Skeletal muscle tissue (tissue), 4 donors: ENCODE data around the gene PGAP1. TPM values are rescaled to one million over a fixed set of nuclear protein-coding genes. Genes with fewer than 3 reads are reported as not detected.

ENCODE experiments used
- H3K27ac ChIP-seq: one replicate; pipeline ENCODE4 v1.7.0; 2013; ENCODE audit warnings: mild to moderate bottlenecking, low read depth, low read length, inconsistent platforms
- H3K27me3 ChIP-seq, 3 donors: one replicate each; pipeline ENCODE4 v1.7.0; 2013; ENCODE audit warnings: low read length in 3 of 3; ENCODE audit not compliant: control insufficient read depth in 3 of 3, insufficient read depth in 3 of 3
- H3K36me3 ChIP-seq, 3 donors: one replicate each; pipeline ENCODE4 v1.7.0; 2013; ENCODE audit warnings: low read length in 3 of 3; ENCODE audit not compliant: control insufficient read depth in 3 of 3, insufficient read depth in 3 of 3
- H3K4me1 ChIP-seq, 3 donors: one replicate each; pipeline ENCODE4 v1.7.0; 2013; ENCODE audit warnings: low read length in 3 of 3, mild to moderate bottlenecking in 3 of 3; ENCODE audit not compliant: control insufficient read depth in 3 of 3, insufficient read depth in 3 of 3
- H3K4me3 ChIP-seq, 3 donors: one replicate each; pipeline ENCODE4 v1.7.0; 2013; ENCODE audit warnings: low read length in 3 of 3
- H3K9ac ChIP-seq, 3 donors: one replicate each; pipeline ENCODE4 v1.7.0; 2013; ENCODE audit warnings: low read length in 3 of 3, mild to moderate bottlenecking in 3 of 3, moderate library complexity in 2 of 3, low read depth in 1 of 3
- H3K9me3 ChIP-seq, 3 donors: one replicate each; pipeline ENCODE4 v1.7.0; 2013; ENCODE audit warnings: low read length in 3 of 3; ENCODE audit not compliant: control insufficient read depth in 3 of 3
- total RNA-seq: library from RNA; depleted of rRNA; stranded (reverse); fragments of >200 nt; gene quantifications from one replicate; pipeline ENCODE4 v1.2.3, GENCODE V29; 2014
- donor health status: Osteomylitis.

The PGAP1 gene
- total RNA-seq, 1 donor from 2014 or later: 24.0 TPM

DNA sequence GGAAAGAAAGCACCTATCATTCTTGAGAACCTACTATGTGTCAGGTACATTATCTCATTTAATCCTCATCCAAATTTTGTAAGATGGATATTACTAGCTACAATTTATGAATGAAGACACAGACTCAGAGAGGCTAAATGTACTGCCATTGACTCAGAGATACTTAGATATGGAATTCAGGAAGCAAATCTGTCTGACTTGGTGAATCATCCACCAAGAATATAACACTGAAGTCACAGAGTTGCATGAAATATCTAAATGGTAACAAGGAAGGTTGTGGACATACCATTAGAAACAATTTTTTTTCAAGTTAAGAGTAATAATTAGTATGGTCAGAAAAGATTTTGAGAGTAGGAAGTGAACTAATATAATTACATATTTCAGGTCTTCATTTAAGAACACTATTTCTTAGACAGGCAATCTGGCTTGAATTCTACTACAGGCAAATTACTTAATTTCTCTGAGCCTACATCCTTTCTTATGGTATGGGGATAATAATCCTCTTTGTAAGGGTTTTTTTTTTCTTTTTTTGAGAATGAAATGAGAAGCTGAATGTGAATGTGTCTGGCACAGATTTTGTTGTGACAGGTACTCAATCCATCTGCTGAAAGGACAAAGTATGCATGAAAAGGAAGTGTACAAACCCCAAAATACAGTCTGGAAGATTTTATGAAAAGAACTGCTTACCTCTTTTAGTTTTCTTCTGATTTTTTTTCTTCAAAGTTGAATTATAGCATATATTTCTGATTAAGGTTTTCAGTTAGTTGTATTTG lies 102.6 kb downstream of the PGAP1 start:
- Histone ChIP-seq H3K9ac (no peak overlapping the region), H3K27me3 (no peaks in the 10 kb centered on the region), H3K4me3 (no peak overlapping the region), H3K9me3 (peaks cover 0 to under 1% (median 0%) of the 10 kb centered on the region in 3 donors), H3K27ac (no peak overlapping the region), H3K36me3 (no peaks in the 10 kb centered on the region), H3K4me1 (no peaks in the 10 kb centered on the region)

DNA sequence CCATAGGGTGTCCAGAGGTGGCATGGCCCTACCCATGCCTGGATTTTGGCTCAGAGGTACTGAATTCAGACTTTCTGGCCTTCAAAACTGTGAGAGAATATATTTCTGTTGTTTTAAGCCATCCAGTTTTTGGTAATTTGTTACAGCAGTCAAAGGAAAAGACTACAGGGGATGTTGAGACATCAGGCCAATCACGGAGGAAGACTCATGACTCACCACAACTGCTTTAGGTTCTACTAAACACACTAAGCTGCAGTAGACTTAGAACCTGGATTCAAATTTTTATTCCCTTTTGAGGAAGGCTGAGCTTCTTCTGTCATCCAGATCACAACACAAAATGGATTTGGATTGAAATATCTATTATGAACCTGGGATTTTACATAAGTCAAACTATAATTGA lies 105.3 kb downstream of the PGAP1 start:
- peaks cover 0 to 4% (median 0%) of the 10 kb centered on the region in 3 donors for H3K9me3 ChIP-seq
- H3K36me3 ChIP-seq: no peaks in the 10 kb centered on the region
- H3K4me3 ChIP-seq: no peak overlapping the region
- H3K9ac ChIP-seq: no peak overlapping the region
- H3K27ac ChIP-seq: no peak overlapping the region
- H3K27me3 ChIP-seq: no peaks in the 10 kb centered on the region
- no peaks in the 10 kb centered on the region for H3K4me1 ChIP-seq

DNA sequence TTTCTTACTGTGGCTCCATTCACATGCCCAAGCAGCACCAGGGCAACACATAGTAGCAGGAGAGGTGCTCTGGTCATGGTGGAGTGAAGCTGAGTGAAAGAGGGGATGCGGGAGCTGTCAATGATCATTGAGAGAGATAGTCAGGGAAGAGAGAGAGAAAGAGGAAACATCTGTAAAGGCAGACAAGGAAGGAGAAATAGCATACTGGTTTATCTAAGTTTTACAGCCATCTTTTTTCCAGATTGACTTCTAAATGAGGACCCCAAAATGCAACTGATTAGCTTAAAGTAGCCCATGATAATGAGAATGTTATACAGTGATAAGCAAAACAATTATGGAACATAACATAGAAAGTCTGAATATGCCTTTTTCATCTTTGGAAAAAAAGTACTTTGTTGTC lies 117.2 kb downstream of the PGAP1 start, which contains the start of gene C2orf66:
Gene C2orf66, minus strand, starts transcription at position 96 of the 400 bp plus-strand sequence. Its CDS starts 19 bp downstream, at position 77.
- peaks cover 0 to 4% (median 3%) of the 10 kb centered on the region in 3 donors for H3K27me3 ChIP-seq
- no peak within 1 kb of the TSS for H3K4me3 ChIP-seq
- H3K4me1 ChIP-seq: no peaks in the 10 kb centered on the region
- no peaks in the 10 kb centered on the region for H3K36me3 ChIP-seq
- no peak within 1 kb of the TSS for H3K27ac ChIP-seq
- no peak within 1 kb of the TSS for H3K9ac ChIP-seq
- H3K9me3 ChIP-seq: no peaks in the 10 kb centered on the region

DNA sequence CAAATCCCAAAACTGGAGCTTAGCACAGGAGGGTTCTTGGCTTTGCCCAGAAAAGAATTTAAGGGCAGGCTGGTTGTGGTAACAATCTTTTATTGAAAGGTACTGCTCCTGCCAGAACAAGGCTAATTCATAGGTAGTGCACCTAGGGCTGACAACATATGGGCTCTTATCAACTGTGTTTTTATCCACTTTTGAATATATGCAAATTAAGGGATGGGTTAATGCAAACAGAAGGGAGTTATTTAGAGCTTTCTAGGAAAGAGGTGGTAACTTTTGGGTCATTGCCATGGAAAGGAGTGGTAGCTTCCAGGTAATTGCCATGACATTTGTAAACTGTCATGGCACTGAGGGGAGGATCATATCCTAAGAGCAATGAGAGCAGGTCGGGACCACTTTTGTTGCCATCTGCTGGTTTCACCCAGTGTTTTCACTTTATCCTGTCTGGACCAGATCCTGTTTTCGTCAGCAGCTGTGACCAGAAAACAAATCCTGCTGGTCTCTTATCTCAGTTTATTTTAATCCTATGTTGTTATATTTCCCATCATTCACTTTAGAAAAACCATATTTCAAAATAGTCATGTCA lies 118.3 kb downstream of the PGAP1 start:
- H3K27ac ChIP-seq: no peak overlapping the region
- H3K9ac ChIP-seq: no peak overlapping the region
- H3K36me3 ChIP-seq: no peaks in the 10 kb centered on the region
- H3K9me3 ChIP-seq: no peaks in the 10 kb centered on the region
- H3K27me3 ChIP-seq: peaks cover 0 to 4% (median 3%) of the 10 kb centered on the region in 3 donors
- H3K4me3 ChIP-seq: no peak overlapping the region
- H3K4me1 ChIP-seq: no peaks in the 10 kb centered on the region

DNA sequence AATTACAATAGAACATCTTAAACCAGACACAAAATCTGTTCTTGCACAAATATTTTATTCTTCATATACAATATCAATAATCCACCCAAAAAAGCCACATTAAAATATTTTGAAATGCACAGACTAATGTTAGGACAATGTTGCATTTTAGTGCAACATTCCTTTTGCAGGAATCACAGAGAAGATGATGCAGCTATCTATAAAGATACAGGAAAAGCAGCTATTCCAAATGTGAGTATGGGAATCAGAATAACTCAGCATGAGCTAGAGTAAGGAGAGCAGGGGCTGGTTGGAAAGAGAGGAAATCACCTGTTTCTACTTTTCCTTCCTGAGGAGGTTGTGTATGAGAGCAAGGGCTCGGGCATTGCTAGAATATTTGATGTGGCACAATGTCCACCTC lies 122.1 kb downstream of the PGAP1 start:
- Histone ChIP-seq H3K9me3 (no peaks in the 10 kb centered on the region), H3K27me3 (peaks cover 0 to 3% (median 0%) of the 10 kb centered on the region in 3 donors), H3K27ac (no peak overlapping the region), H3K9ac (no peak overlapping the region), H3K4me3 (no peak overlapping the region), H3K36me3 (no peaks in the 10 kb centered on the region), H3K4me1 (no peaks in the 10 kb centered on the region)

DNA sequence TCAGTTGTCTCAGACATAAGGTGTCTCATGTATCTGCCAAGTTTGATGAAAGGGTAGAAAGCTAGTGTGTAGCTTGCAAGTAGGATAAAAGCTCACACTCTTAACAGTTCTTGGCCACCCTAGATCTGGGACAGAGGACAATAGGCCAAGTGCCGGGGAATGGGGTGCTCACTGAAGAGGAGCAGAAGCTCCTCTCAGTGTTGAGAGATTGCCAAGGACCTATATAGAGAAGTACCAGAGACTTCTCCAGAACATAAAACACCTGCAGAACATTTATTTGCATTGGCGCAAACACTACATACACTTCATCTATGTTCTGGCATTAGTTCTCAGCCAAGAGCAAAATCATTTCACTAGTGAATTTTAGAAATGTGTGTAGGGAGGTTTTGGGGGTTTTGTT lies 124.1 kb downstream of the PGAP1 start:
- H3K9me3 ChIP-seq: no peaks in the 10 kb centered on the region
- peaks cover 0 to 3% (median 1%) of the 10 kb centered on the region in 3 donors for H3K36me3 ChIP-seq
- no peak overlapping the region for H3K9ac ChIP-seq
- no peak overlapping the region for H3K4me3 ChIP-seq
- peaks cover 0 to 3% (median 2%) of the 10 kb centered on the region in 3 donors for H3K4me1 ChIP-seq
- no peaks in the 10 kb centered on the region for H3K27me3 ChIP-seq
- H3K27ac ChIP-seq: no peak overlapping the region

DNA sequence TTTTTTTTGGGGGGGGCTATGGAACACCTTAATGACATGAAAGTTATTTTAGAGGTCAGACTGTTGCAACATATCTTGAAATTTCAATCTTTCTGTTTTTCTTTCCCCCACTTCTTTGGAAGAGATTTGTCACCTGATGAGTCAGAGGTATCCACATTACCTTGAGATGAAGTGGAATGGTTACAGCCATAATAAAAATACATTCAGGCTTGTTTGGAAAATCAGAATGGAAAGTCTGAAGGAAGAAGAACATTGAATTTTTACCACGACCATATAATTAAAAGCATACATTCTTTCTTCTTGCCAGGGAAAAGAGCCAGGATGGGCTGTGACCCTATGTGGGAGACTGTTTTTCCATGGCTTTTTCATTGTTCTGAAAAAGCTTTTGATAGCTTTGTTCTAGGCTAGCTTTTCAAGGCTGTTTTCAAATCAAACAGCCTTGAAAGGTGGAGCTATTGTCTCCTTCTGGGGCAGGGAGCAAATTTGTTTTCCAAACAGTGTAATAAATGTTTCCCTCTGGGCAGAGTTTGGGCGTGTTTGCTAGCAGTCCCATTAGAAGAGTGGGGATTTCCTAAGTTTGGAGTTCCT lies 124.7 kb downstream of the PGAP1 start:
- H3K27ac ChIP-seq: no peak overlapping the region
- H3K9ac ChIP-seq: no peak overlapping the region
- no peaks in the 10 kb centered on the region for H3K27me3 ChIP-seq
- H3K9me3 ChIP-seq: no peaks in the 10 kb centered on the region
- no peak overlapping the region for H3K4me3 ChIP-seq
- H3K4me1 ChIP-seq: peaks cover 0 to 3% (median 3%) of the 10 kb centered on the region in 3 donors
- peaks cover 0 to 9% (median 8%) of the 10 kb centered on the region in 3 donors for H3K36me3 ChIP-seq

DNA sequence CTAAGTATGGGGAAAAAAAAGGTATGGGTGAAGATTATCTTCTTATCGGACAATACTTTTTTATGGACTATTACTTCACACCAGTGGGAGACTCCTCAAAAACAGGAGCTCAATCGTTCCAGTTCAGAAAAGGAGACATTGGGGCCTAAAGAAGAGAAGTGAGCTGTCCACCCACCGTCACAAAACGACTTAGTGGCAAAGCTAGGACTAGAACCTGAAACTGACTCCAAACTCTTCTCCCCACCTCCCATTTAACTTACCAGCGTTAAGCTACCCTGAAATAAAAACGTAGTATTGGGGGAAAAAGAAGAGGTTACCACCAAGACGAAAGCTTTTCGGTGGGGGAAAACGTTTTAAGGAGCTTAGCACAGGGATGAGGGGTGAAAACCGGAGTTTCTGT lies 127.5 kb downstream of the PGAP1 start:
- H3K36me3 ChIP-seq: peaks cover 4 to 19% (median 16%) of the 10 kb centered on the region in 3 donors
- H3K27ac ChIP-seq: peak overlapping the region; percentile 73
- peak overlapping the region; percentile 89 to 94 (median 89) for H3K9ac ChIP-seq
- H3K27me3 ChIP-seq: no peaks in the 10 kb centered on the region
- peak overlapping the region; percentile 86 to 99 (median 92) for H3K4me3 ChIP-seq
- H3K4me1 ChIP-seq: peaks cover 0 to 7% (median 3%) of the 10 kb centered on the region in 3 donors
- H3K9me3 ChIP-seq: no peaks in the 10 kb centered on the region

DNA sequence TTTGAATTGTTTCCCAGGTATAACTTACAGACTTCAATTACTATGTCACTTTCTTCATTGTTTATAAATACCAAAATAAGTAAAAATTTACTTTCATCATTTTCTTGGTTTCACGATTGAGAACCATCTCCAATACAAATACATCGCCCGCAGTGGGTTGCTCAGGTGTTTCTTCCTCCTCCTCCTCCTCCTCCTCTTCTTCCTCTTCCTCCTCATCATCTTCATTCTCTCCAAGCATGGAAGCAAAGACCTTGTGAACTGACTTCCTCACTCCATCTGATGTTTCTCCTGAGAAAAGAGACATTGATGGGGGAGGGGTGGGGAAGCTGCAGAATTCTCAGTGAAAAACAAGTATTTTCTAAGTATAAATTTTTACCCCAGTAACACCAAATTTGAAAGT lies 133.6 kb downstream of the PGAP1 start:
- Histone ChIP-seq H3K36me3 (peaks cover 21 to 65% (median 61%) of the 10 kb centered on the region in 3 donors), H3K9me3 (no peaks in the 10 kb centered on the region)

More for the DNA sequence above, 133.6 kb downstream of the PGAP1 start:
- H3K9ac ChIP-seq: no peak overlapping the region
- peaks cover 0 to 4% (median 3%) of the 10 kb centered on the region in 3 donors for H3K4me1 ChIP-seq
- no peak overlapping the region for H3K27ac ChIP-seq
- no peaks in the 10 kb centered on the region for H3K27me3 ChIP-seq
- H3K4me3 ChIP-seq: no peak overlapping the region
